ENCODE data around the gene YJEFN3. TPM values are rescaled to one million over a fixed set of nuclear protein-coding genes. Genes with fewer than 3 reads are reported as not detected.
A peak's percentile ranks its signal among the peaks of the same experiment; 100 is the strongest.

YJEFN3 gene
- total RNA-seq, 2 donors from 2014 or later = 8.1 to 19.3 TPM

DNA sequence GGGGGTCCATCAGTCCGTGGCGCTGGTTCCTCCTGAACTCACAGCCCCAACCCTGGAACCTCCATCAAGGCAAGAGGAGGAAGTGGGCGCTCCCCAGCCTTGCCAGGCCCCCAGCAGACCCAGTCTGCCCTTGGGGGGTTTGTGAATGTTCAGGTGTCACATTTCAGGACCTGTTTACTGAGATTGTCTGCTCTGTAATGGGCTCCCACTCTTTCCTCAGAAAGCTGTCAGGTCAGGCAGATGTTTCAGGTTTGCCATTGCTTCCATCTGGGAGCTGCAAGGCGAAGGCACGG, 42.8 kb upstream of the YJEFN3 start:
- Histone ChIP-seq H3K36me3 (no peaks in the 10 kb centered on the region), H3K4me1 (replicated peaks) (no peaks in the 10 kb centered on the region), H3K9me3 (no peaks in the 10 kb centered on the region), H3K27ac (no peak overlapping the region), H3K4me3 (no peak overlapping the region), H3K27me3 (replicated peaks; ENCODE audit: insufficient read depth) (no peaks in the 10 kb centered on the region)
- WGBS = 96% methylated on average over 5 of the region's 5 CpGs
- TF ChIP-seq, protein P1, sequence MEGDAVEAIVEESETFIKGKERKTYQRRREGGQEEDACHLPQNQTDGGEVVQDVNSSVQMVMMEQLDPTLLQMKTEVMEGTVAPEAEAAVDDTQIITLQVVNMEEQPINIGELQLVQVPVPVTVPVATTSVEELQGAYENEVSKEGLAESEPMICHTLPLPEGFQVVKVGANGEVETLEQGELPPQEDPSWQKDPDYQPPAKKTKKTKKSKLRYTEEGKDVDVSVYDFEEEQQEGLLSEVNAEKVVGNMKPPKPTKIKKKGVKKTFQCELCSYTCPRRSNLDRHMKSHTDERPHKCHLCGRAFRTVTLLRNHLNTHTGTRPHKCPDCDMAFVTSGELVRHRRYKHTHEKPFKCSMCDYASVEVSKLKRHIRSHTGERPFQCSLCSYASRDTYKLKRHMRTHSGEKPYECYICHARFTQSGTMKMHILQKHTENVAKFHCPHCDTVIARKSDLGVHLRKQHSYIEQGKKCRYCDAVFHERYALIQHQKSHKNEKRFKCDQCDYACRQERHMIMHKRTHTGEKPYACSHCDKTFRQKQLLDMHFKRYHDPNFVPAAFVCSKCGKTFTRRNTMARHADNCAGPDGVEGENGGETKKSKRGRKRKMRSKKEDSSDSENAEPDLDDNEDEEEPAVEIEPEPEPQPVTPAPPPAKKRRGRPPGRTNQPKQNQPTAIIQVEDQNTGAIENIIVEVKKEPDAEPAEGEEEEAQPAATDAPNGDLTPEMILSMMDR (IDR thresholded peaks at IDR 0.05) = no peak
- no peak for TF ChIP-seq POLR2A (IDR thresholded peaks at IDR 0.05)
- no peak for TF ChIP-seq POLR2AphosphoS5 (IDR thresholded peaks at IDR 0.05)
- no peak for DNase-seq (ENCODE audit: low spot score)
- intact Hi-C loops (cut with DNase I) = no loop called here

DNA sequence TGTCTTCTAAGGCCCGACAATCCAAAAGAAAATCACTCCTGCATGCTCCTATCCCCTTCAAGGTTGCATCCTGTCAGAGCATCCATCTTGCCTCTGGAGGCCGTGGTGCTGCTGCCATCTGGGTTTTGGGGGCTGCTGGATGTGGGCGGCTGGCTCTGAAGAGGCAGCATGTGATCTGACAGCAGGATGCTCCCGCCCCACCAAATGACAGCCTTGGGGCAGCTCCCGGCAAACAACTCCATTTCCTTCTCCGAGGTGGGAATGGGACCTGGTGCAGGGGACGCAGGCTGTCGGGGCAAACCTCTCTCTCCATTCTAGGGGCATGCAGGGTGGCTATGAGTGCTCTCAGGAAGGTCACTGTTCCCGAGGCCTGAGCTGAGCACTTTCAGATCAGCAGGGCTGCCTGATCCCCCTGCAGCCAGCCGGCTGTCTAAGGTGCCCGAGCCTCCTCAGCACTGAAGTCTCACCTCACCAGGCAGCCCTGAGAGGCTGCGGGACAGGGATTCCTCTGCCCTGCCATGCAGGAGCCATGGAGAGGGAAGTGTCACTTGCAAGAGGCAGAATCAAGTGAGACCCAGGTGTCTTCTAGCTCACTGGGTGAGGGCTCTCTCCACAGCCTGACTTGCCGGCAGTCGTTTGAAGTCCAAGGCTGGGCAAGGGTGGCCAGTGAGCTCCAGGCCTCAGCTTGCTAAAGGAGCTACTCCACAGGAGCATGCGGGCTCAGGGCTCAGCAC, 42.2 kb upstream of the YJEFN3 start:
- DNase-seq (ENCODE audit: low spot score) = no peak
- Histone ChIP-seq H3K4me3 (no peak overlapping the region), H3K27me3 (replicated peaks; ENCODE audit: insufficient read depth) (no peaks in the 10 kb centered on the region), H3K9me3 (no peaks in the 10 kb centered on the region), H3K4me1 (replicated peaks) (no peaks in the 10 kb centered on the region), H3K27ac (no peak overlapping the region), H3K36me3 (no peaks in the 10 kb centered on the region)
- 70% methylated on average over 15 of the region's 15 CpGs for WGBS
- TF ChIP-seq POLR2AphosphoS5 (IDR thresholded peaks at IDR 0.05) (no peak), POLR2A (IDR thresholded peaks at IDR 0.05) (no peak)
- TF ChIP-seq, protein P1 (IDR thresholded peaks at IDR 0.05) = no peak
- intact Hi-C loops (cut with DNase I) = no loop called here

DNA sequence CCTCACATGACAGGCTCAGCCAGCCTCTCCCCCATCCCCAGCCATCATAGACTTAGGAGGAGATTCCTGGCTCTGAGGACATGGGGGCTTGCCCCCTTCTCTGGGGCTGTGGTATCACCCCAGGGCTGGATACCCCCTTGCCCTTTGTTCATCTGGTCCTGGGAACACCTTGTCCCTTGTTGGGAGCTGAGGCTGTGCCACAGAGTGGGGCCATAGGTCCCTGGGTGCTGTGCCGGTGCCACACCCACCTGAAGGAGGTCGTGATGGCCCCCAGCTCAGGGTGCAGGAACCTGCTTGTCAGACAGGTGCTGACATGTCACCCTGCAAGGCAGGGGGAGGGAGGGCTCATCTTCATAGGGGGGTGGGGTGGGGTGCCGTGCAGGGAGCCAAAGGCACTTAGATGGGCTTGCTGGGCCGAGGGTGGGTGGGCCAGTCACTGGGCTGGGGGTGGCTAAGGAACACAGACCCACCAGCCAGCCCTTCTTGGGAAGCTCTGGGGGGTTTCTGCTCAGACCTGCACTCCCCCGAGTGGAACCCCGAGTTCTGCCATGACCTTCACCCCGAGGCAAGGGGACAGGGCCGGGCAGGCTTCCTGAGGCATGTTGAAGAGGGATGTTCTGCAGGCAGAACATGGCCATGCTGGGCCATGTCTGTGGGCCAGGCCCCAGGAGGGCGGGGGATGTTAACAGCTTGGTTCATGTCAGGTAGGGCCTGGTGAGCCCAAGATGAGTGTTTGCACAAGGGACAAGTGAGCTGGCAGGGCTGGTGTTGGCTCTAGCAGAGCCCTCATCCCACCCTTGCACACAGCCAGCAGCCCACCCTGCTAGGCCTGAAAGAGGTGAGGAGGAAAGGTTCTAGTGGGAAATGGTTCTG, 41.4 kb upstream of the YJEFN3 start:
- Histone ChIP-seq H3K4me3 (no peak overlapping the region), H3K36me3 (peaks cover 0 to 2% of the 10 kb centered on the region in 2 donors), H3K27ac (no peak overlapping the region), H3K4me1 (replicated peaks) (no peaks in the 10 kb centered on the region), H3K9me3 (no peaks in the 10 kb centered on the region), H3K27me3 (replicated peaks; ENCODE audit: insufficient read depth) (no peaks in the 10 kb centered on the region)
- WGBS = 47% methylated on average over 7 of the region's 9 CpGs
- no peak for TF ChIP-seq POLR2A (IDR thresholded peaks at IDR 0.05)
- no peak for TF ChIP-seq POLR2AphosphoS5 (IDR thresholded peaks at IDR 0.05)
- TF ChIP-seq, protein P1 (IDR thresholded peaks at IDR 0.05) = no peak
- intact Hi-C loops (cut with DNase I) = no loop called here
- DNase-seq (ENCODE audit: low spot score) = no peak

DNA sequence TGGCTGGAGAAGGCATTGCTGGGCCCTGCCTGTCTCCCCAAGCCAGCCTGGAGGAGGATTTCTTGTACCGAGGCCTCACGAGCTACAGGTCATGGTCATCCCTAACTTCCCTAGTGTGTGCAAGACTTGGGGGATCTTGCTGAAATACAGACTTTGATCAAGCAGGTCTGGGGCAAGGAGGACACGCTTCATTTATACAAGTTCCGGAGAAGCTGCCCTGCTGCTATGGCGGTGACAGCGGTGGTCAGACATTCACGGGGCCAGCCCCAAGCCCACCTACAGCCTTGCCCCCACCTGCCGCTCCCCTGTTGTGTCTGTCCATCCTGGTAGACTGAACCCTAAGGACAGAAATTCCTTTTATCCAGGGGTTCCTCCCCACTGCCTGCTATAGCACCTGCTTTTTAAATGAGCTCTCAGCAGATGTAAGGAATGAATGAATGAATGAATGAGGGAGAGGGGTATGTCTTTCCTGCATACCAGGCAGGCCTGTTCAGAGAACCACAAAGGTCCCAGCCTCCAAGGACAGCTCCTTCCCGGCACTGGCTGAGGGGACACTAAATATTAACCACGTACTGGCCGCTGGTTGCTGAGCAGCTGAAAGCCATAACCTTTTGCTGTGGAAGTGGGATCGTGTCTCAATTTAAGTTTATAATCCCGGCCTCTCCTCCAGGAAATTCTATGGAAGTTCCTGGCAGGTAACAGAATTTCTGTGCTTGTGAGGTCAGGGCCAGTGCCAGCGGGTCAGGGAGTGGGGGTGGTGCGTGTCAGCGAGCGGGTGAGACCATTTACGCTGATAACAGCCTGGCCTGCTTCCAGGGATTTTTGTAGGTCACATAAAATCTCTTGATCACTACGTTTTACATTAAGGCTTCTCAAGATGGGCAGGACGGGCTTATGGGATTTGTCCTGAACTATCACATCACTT, 40.5 kb upstream of the YJEFN3 start:
- H3K9me3 ChIP-seq = no peaks in the 10 kb centered on the region
- no peak overlapping the region for H3K4me3 ChIP-seq
- H3K27ac ChIP-seq = peak overlapping the region in 1 of 2 donors; percentile 14
- H3K36me3 ChIP-seq = peaks cover 0 to 5% of the 10 kb centered on the region in 2 donors
- TF ChIP-seq, protein P1 (IDR thresholded peaks at IDR 0.05) = no peak
- TF ChIP-seq POLR2A (IDR thresholded peaks at IDR 0.05) (no peak), POLR2AphosphoS5 (IDR thresholded peaks at IDR 0.05) (no peak)
- no peaks in the 10 kb centered on the region for H3K4me1 ChIP-seq (replicated peaks)
- WGBS = 51% methylated on average over 20 of the region's 20 CpGs
- H3K27me3 ChIP-seq (replicated peaks; ENCODE audit: insufficient read depth) = no peaks in the 10 kb centered on the region
- intact Hi-C loops (cut with DNase I) = no loop called here
- no peak for DNase-seq (ENCODE audit: low spot score)

All from prostate gland (tissue), 2 donors.